ENCODE data around the gene SPTB.

The SPTB gene

GRCh38 chr14:64880221-64881121 is 764 bp upstream of the SPTB start:
- Histone ChIP-seq H3K79me2 (ENCODE audit: insufficient read depth, low read length) (no peaks in the 10 kb centered on the region), H3K9me2 (replicated peaks; ENCODE audit: insufficient read depth, low read length) (no peaks in the 10 kb centered on the region), H4K20me1 (ENCODE audit: low read depth, low read length) (no peaks in the 10 kb centered on the region), H3K9ac (ENCODE audit: low read length) (peak overlapping the region; percentile 67), H2AFZ (ENCODE audit: low read depth, low read length, severe bottlenecking) (peak overlapping the region; percentile 100), H3K36me3 (ENCODE audit: low read length) (no peaks in the 10 kb centered on the region), H3K27me3 (ENCODE audit: low read length) (no peaks in the 10 kb centered on the region), H3K27ac (ENCODE audit: low read depth, low read length) (no peak overlapping the region), H3K9me3 (ENCODE audit: insufficient read depth, low read length) (no peaks in the 10 kb centered on the region), H3K4me3 (ENCODE audit: insufficient read depth, low read length, poor library complexity, severe bottlenecking) (peak overlapping the region; percentile 92), H3F3A (ENCODE audit: insufficient read depth) (no peaks in the 10 kb centered on the region), H3K4me2 (ENCODE audit: low read depth, low read length, poor library complexity, severe bottlenecking) (peak overlapping the region; percentile 96)
- TF ChIP-seq, protein P1, sequence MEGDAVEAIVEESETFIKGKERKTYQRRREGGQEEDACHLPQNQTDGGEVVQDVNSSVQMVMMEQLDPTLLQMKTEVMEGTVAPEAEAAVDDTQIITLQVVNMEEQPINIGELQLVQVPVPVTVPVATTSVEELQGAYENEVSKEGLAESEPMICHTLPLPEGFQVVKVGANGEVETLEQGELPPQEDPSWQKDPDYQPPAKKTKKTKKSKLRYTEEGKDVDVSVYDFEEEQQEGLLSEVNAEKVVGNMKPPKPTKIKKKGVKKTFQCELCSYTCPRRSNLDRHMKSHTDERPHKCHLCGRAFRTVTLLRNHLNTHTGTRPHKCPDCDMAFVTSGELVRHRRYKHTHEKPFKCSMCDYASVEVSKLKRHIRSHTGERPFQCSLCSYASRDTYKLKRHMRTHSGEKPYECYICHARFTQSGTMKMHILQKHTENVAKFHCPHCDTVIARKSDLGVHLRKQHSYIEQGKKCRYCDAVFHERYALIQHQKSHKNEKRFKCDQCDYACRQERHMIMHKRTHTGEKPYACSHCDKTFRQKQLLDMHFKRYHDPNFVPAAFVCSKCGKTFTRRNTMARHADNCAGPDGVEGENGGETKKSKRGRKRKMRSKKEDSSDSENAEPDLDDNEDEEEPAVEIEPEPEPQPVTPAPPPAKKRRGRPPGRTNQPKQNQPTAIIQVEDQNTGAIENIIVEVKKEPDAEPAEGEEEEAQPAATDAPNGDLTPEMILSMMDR (IDR thresholded peaks at IDR 0.05; ENCODE audit: insufficient read depth, low read length, poor library complexity, severe bottlenecking): no peak
- no peak for TF ChIP-seq EZH2phosphoT487 (conservative IDR thresholded peaks at IDR 0.05; ENCODE audit: low read length)

DNA sequence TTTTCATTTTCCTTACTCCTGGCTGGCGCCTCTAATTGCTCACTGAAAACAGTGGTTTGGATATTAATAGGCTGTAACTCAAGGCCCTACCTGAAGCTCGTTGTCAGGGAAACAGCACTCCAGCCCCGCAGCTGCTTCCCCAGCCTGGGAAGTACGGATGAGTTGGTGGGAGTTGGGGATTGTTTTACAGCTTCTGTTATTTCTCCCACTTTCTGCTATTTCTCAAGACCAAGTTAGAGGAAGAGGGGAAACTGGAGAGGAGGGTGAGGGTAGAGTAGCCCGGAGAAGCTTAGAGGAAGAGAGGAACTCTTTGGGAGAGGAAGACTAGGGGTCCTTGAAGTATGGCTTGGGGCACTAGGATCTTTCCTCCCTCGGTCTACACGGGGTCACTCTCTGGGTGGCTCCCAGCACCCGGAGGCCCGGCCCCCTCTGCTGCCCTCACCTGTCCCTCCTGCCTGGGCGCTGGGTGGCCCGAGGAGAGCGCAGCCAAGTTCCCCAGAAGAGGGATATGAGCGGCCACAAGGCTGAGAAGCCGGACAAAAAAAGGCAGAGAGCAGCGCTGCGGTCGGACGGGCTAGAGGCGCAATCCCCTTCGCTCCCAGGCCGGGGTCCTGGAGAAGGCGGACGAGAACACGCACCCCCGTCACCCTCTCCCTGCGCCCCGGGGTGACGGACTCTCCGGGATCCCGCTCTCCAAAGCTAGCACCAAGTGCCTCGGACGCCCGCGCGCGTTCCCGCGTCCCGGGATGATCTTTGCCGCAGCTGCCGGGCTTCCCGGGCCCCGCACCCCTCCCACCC is 671 bp downstream of the SPTB start:
- no peaks in the 10 kb centered on the region for H3K9me2 ChIP-seq (replicated peaks; ENCODE audit: insufficient read depth, low read length)
- no peaks in the 10 kb centered on the region for H3K36me3 ChIP-seq (ENCODE audit: low read length)
- H3F3A ChIP-seq (ENCODE audit: insufficient read depth): no peaks in the 10 kb centered on the region
- no peaks in the 10 kb centered on the region for H3K27me3 ChIP-seq (ENCODE audit: low read length)
- TF ChIP-seq, protein P1 (IDR thresholded peaks at IDR 0.05; ENCODE audit: insufficient read depth, low read length, poor library complexity, severe bottlenecking): no peak
- TF ChIP-seq EZH2phosphoT487 (conservative IDR thresholded peaks at IDR 0.05; ENCODE audit: low read length): no peak
- no peak overlapping the region for H2AFZ ChIP-seq (ENCODE audit: low read depth, low read length, severe bottlenecking)
- H3K79me2 ChIP-seq (ENCODE audit: insufficient read depth, low read length): no peaks in the 10 kb centered on the region
- H3K4me2 ChIP-seq (ENCODE audit: low read depth, low read length, poor library complexity, severe bottlenecking): peak overlapping the region; percentile 96
- H3K27ac ChIP-seq (ENCODE audit: low read depth, low read length): no peak overlapping the region
- peak overlapping the region; percentile 92 for H3K4me3 ChIP-seq (ENCODE audit: insufficient read depth, low read length, poor library complexity, severe bottlenecking)
- no peaks in the 10 kb centered on the region for H3K9me3 ChIP-seq (ENCODE audit: insufficient read depth, low read length)
- no peaks in the 10 kb centered on the region for H4K20me1 ChIP-seq (ENCODE audit: low read depth, low read length)
- H3K9ac ChIP-seq (ENCODE audit: low read length): peak overlapping the region; percentile 67; the same call in 1 of the 2 replicates

DNA sequence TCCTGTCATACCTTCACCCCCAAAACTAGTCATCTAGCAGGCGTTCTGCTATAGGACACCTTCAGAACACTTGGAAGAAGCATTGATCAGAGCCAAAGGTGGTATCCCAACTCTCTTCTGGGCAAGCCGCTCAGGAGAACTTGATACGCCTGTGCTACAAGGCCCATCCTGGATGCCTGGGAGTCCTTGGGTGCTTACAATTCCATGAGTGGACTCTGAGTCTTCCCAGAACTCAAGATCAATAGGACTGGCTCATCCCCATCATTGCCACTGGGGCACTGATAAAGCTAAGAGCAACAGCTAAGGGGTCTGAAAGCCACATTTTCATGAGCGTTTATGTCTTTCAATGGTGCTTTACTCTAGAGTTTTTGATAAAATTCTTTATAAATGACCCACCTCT is 1.9 kb downstream of the SPTB start:
- H4K20me1 ChIP-seq (ENCODE audit: low read depth, low read length): no peaks in the 10 kb centered on the region
- H3K9ac ChIP-seq (ENCODE audit: low read length): no peak overlapping the region
- no peaks in the 10 kb centered on the region for H3K27me3 ChIP-seq (ENCODE audit: low read length)
- H3K79me2 ChIP-seq (ENCODE audit: insufficient read depth, low read length): no peaks in the 10 kb centered on the region
- H3F3A ChIP-seq (ENCODE audit: insufficient read depth): no peaks in the 10 kb centered on the region
- H3K9me3 ChIP-seq (ENCODE audit: insufficient read depth, low read length): no peaks in the 10 kb centered on the region
- no peak overlapping the region for H3K27ac ChIP-seq (ENCODE audit: low read depth, low read length)
- H3K9me2 ChIP-seq (replicated peaks; ENCODE audit: insufficient read depth, low read length): no peaks in the 10 kb centered on the region
- H3K4me2 ChIP-seq (ENCODE audit: low read depth, low read length, poor library complexity, severe bottlenecking): no peak overlapping the region
- no peak overlapping the region for H3K4me3 ChIP-seq (ENCODE audit: insufficient read depth, low read length, poor library complexity, severe bottlenecking)
- TF ChIP-seq EZH2phosphoT487 (conservative IDR thresholded peaks at IDR 0.05; ENCODE audit: low read length): no peak
- TF ChIP-seq, protein P1 (IDR thresholded peaks at IDR 0.05; ENCODE audit: insufficient read depth, low read length, poor library complexity, severe bottlenecking): no peak
- H2AFZ ChIP-seq (ENCODE audit: low read depth, low read length, severe bottlenecking): no peak overlapping the region
- no peaks in the 10 kb centered on the region for H3K36me3 ChIP-seq (ENCODE audit: low read length)

Measured in SU-DHL-6 (cell line).